GM12891 (cell line): ENCODE data around the gene GPC5.

Experiments
- POLR2A ChIP-seq: IDR thresholded peaks from 2 replicates; pipeline ENCODE4 v1.6.1; 2011; ENCODE audit warnings: low read depth, low read length, control low read depth
- TAF1 ChIP-seq: IDR thresholded peaks from 2 replicates; pipeline ENCODE4 v1.6.1; 2011; ENCODE audit warnings: low read depth, low read length, control low read depth

GRCh38 chr13:92769046-92769445 lies 1370.6 kb downstream of the GPC5 start:
- TF ChIP-seq POLR2A (no peak), TAF1 (no peak)
